ENCODE results near the gene PTGDS.

PTGDS gene

DNA sequence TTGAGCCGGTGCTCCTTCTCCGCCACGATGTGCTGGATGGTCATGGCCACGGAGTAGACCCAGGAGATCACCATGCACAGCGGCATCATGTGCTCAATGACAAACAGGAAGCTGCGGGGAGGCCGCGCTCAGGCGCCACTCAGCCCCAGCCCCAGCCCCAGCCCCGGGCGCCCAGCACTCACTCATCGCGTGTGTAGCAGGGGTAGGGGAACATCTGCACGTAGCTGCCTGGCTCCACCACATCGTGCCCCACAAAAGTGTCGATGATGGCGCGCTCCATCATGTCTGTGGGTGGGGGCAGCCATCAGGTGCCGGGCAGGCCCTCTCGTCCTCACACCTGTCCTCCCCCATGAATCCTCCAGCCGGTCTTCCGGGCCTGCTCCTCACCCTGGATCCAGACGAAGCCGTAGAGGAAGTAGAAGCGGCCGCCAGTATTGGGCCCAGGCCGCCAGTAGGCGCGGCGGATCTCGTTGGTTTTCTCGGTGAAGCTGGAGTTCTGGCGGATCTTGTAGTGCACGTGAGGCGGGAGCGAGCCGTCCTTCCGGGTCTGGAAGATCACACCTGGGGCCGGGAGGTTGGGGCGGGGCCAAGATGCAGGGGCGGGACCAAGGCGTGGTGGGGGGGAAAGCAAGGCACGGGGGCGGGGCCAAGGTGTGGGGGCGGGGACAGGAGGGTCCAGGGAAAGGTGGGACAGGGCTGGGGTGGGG lies 40.6 kb downstream of the PTGDS start:
- no peak overlapping the region for H3K4me3 ChIP-seq (ENCODE audit: low read depth, low read length)
- no peak overlapping the region for H3K4ac ChIP-seq (ENCODE audit: low read depth, low read length)
- H4K8ac ChIP-seq (ENCODE audit: low read depth, low read length): no peak overlapping the region
- no peak overlapping the region for H3K18ac ChIP-seq (ENCODE audit: low read length)
- no peaks in the 10 kb centered on the region for H3K27me3 ChIP-seq (ENCODE audit: insufficient read depth, low read length)
- no peaks in the 10 kb centered on the region for H3K79me1 ChIP-seq (ENCODE audit: low read length)
- no peak overlapping the region for H3K23ac ChIP-seq (ENCODE audit: low read length)
- no peak overlapping the region for H2BK120ac ChIP-seq (ENCODE audit: insufficient read depth, low read length, poor library complexity)
- no peak for DNase-seq
- no peak overlapping the region for H3K14ac ChIP-seq (ENCODE audit: low read length)
- no peaks in the 10 kb centered on the region for H3K4me1 ChIP-seq (ENCODE audit: control insufficient read depth in 1 of 2, insufficient read depth in 2 of 2, low read length in 2 of 2)
- WGBS (ENCODE audit: extremely low coverage, insufficient coverage, insufficient read length): no CpG with 5 or more reads among the region's 45 CpGs
- H2AFZ ChIP-seq (ENCODE audit: insufficient read depth, low read length, poor library complexity): no peak overlapping the region
- H2AK5ac ChIP-seq (ENCODE audit: low read length): no peak overlapping the region
- H2BK12ac ChIP-seq (ENCODE audit: low read length): no peak overlapping the region
- H3K9ac ChIP-seq (ENCODE audit: low read length): no peak overlapping the region
- peaks cover 24% of the 10 kb centered on the region for H3K9me3 ChIP-seq (ENCODE audit: insufficient read depth, low read depth, low read length)
- H2BK5ac ChIP-seq (ENCODE audit: low read depth, low read length, poor library complexity): no peak overlapping the region
- no peaks in the 10 kb centered on the region for H3K36me3 ChIP-seq (ENCODE audit: control insufficient read depth in 1 of 2, insufficient read depth in 2 of 2, low read length in 2 of 2)
- no peak overlapping the region for H3K27ac ChIP-seq (ENCODE audit: low read depth, low read length)
- no peak overlapping the region for H3K4me2 ChIP-seq (ENCODE audit: low read length)
- H4K12ac ChIP-seq (ENCODE audit: low read depth, low read length): no peak overlapping the region
- no peak overlapping the region for H4K91ac ChIP-seq (ENCODE audit: low read depth, low read length)
- no peaks in the 10 kb centered on the region for H3K79me2 ChIP-seq (ENCODE audit: control insufficient read depth, insufficient read depth, low read length, poor library complexity)

DNA sequence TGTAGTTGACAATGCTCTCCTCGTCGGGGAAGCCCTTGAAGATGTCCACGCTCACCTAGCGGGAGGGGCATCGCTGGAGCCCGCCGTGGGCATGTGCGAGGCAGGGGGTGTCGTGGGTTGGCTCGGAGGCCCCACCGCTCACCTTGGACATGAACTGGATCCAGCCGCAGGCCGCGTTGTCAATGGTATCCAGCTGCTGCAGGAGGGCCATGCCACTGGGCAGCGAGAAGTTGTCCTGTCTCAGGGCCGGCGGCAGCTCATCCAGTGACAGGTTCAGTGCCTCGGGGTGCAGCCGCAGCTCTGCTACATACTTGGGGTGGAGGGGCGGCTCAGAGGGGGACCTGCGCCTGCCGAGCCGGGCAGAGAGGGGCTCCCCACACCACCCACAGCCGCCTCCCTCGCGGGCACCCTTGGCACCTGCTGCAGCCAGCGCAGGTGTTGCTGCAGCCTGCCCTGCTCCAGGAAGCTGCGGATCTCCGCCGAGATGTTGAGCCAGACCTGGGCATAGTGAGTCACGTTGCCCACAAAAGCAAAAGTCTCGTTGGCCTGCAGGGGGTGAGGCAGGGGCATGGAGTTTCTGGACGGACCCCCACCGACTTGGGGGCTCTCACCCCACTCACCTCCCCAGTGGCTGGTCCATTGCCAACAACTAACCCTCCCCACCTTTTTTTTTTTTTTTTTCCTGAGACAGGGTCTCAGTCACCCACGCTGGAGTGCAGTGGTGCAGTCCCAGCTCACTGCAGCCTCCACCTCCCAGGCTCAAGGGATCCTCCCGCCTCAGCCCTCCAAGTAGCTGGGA lies 41.7 kb downstream of the PTGDS start:
- no peak overlapping the region for H3K4me2 ChIP-seq (ENCODE audit: low read length)
- H3K79me2 ChIP-seq (ENCODE audit: control insufficient read depth, insufficient read depth, low read length, poor library complexity): no peaks in the 10 kb centered on the region
- H3K79me1 ChIP-seq (ENCODE audit: low read length): no peaks in the 10 kb centered on the region
- no peak for DNase-seq
- H2BK5ac ChIP-seq (ENCODE audit: low read depth, low read length, poor library complexity): no peak overlapping the region
- no peak overlapping the region for H4K8ac ChIP-seq (ENCODE audit: low read depth, low read length)
- H3K4ac ChIP-seq (ENCODE audit: low read depth, low read length): no peak overlapping the region
- no peak overlapping the region for H3K9ac ChIP-seq (ENCODE audit: low read length)
- peaks cover 22% of the 10 kb centered on the region for H3K9me3 ChIP-seq (ENCODE audit: insufficient read depth, low read depth, low read length)
- H3K4me3 ChIP-seq (ENCODE audit: low read depth, low read length): no peak overlapping the region
- H2BK120ac ChIP-seq (ENCODE audit: insufficient read depth, low read length, poor library complexity): no peak overlapping the region
- no CpG with 5 or more reads among the region's 36 CpGs for WGBS (ENCODE audit: extremely low coverage, insufficient coverage, insufficient read length)
- no peak overlapping the region for H3K14ac ChIP-seq (ENCODE audit: low read length)
- H2AFZ ChIP-seq (ENCODE audit: insufficient read depth, low read length, poor library complexity): no peak overlapping the region
- H4K91ac ChIP-seq (ENCODE audit: low read depth, low read length): no peak overlapping the region
- H3K36me3 ChIP-seq (ENCODE audit: control insufficient read depth in 1 of 2, insufficient read depth in 2 of 2, low read length in 2 of 2): no peaks in the 10 kb centered on the region
- no peak overlapping the region for H4K12ac ChIP-seq (ENCODE audit: low read depth, low read length)
- H3K18ac ChIP-seq (ENCODE audit: low read length): no peak overlapping the region
- no peak overlapping the region for H3K27ac ChIP-seq (ENCODE audit: low read depth, low read length)
- no peak overlapping the region for H3K23ac ChIP-seq (ENCODE audit: low read length)
- H3K4me1 ChIP-seq (ENCODE audit: control insufficient read depth in 1 of 2, insufficient read depth in 2 of 2, low read length in 2 of 2): no peaks in the 10 kb centered on the region
- no peaks in the 10 kb centered on the region for H3K27me3 ChIP-seq (ENCODE audit: insufficient read depth, low read length)
- no peak overlapping the region for H2AK5ac ChIP-seq (ENCODE audit: low read length)
- H2BK12ac ChIP-seq (ENCODE audit: low read length): no peak overlapping the region

- no peak overlapping the region for H3K4ac ChIP-seq (ENCODE audit: low read depth, low read length)
- no peaks in the 10 kb centered on the region for H3K79me1 ChIP-seq (ENCODE audit: low read length)
- no peak overlapping the region for H2AK5ac ChIP-seq (ENCODE audit: low read length)
- H3K9me3 ChIP-seq (ENCODE audit: insufficient read depth, low read depth, low read length): peaks cover 21% of the 10 kb centered on the region
- no peaks in the 10 kb centered on the region for H3K36me3 ChIP-seq (ENCODE audit: control insufficient read depth in 1 of 2, insufficient read depth in 2 of 2, low read length in 2 of 2)
- no peaks in the 10 kb centered on the region for H3K79me2 ChIP-seq (ENCODE audit: control insufficient read depth, insufficient read depth, low read length, poor library complexity)
- no peak overlapping the region for H3K18ac ChIP-seq (ENCODE audit: low read length)
- H4K12ac ChIP-seq (ENCODE audit: low read depth, low read length): no peak overlapping the region
- H3K27me3 ChIP-seq (ENCODE audit: insufficient read depth, low read length): no peaks in the 10 kb centered on the region
- DNase-seq: no peak
- no peaks in the 10 kb centered on the region for H3K4me1 ChIP-seq (ENCODE audit: control insufficient read depth in 1 of 2, insufficient read depth in 2 of 2, low read length in 2 of 2)
- no peak overlapping the region for H4K91ac ChIP-seq (ENCODE audit: low read depth, low read length)
- H3K23ac ChIP-seq (ENCODE audit: low read length): no peak overlapping the region
- WGBS (ENCODE audit: extremely low coverage, insufficient coverage, insufficient read length): no CpG with 5 or more reads among the region's 34 CpGs
- no peak overlapping the region for H4K8ac ChIP-seq (ENCODE audit: low read depth, low read length)
- no peak overlapping the region for H3K4me2 ChIP-seq (ENCODE audit: low read length)
- no peak overlapping the region for H3K4me3 ChIP-seq (ENCODE audit: low read depth, low read length)
- no peak overlapping the region for H2BK5ac ChIP-seq (ENCODE audit: low read depth, low read length, poor library complexity)
- no peak overlapping the region for H2AFZ ChIP-seq (ENCODE audit: insufficient read depth, low read length, poor library complexity)
- H3K14ac ChIP-seq (ENCODE audit: low read length): no peak overlapping the region
- H2BK12ac ChIP-seq (ENCODE audit: low read length): no peak overlapping the region
- no peak overlapping the region for H3K27ac ChIP-seq (ENCODE audit: low read depth, low read length)
- H3K9ac ChIP-seq (ENCODE audit: low read length): no peak overlapping the region
- no peak overlapping the region for H2BK120ac ChIP-seq (ENCODE audit: insufficient read depth, low read length, poor library complexity)
These were observed 42.8 kb downstream of the PTGDS start for GRCh38 chr9:137019891-137020683.

GRCh38 chr9:137020771-137021567 lies 43.7 kb downstream of the PTGDS start:
- no peaks in the 10 kb centered on the region for H3K27me3 ChIP-seq (ENCODE audit: insufficient read depth, low read length)
- H2BK12ac ChIP-seq (ENCODE audit: low read length): no peak overlapping the region
- no peak overlapping the region for H4K8ac ChIP-seq (ENCODE audit: low read depth, low read length)
- no peak overlapping the region for H2BK120ac ChIP-seq (ENCODE audit: insufficient read depth, low read length, poor library complexity)
- peaks cover 15% of the 10 kb centered on the region for H3K9me3 ChIP-seq (ENCODE audit: insufficient read depth, low read depth, low read length)
- H3K18ac ChIP-seq (ENCODE audit: low read length): no peak overlapping the region
- H3K79me2 ChIP-seq (ENCODE audit: control insufficient read depth, insufficient read depth, low read length, poor library complexity): no peaks in the 10 kb centered on the region
- no peak overlapping the region for H3K27ac ChIP-seq (ENCODE audit: low read depth, low read length)
- no peak overlapping the region for H3K9ac ChIP-seq (ENCODE audit: low read length)
- H3K36me3 ChIP-seq (ENCODE audit: control insufficient read depth in 1 of 2, insufficient read depth in 2 of 2, low read length in 2 of 2): no peaks in the 10 kb centered on the region
- H3K14ac ChIP-seq (ENCODE audit: low read length): no peak overlapping the region
- H4K12ac ChIP-seq (ENCODE audit: low read depth, low read length): no peak overlapping the region
- WGBS (ENCODE audit: extremely low coverage, insufficient coverage, insufficient read length): no CpG with 5 or more reads among the region's 32 CpGs
- H3K23ac ChIP-seq (ENCODE audit: low read length): no peak overlapping the region
- H2AK5ac ChIP-seq (ENCODE audit: low read length): no peak overlapping the region
- DNase-seq: no peak
- no peak overlapping the region for H2BK5ac ChIP-seq (ENCODE audit: low read depth, low read length, poor library complexity)
- no peak overlapping the region for H3K4ac ChIP-seq (ENCODE audit: low read depth, low read length)
- H4K91ac ChIP-seq (ENCODE audit: low read depth, low read length): no peak overlapping the region
- H2AFZ ChIP-seq (ENCODE audit: insufficient read depth, low read length, poor library complexity): no peak overlapping the region
- no peaks in the 10 kb centered on the region for H3K4me1 ChIP-seq (ENCODE audit: control insufficient read depth in 1 of 2, insufficient read depth in 2 of 2, low read length in 2 of 2)
- no peaks in the 10 kb centered on the region for H3K79me1 ChIP-seq (ENCODE audit: low read length)
- H3K4me2 ChIP-seq (ENCODE audit: low read length): no peak overlapping the region
- no peak overlapping the region for H3K4me3 ChIP-seq (ENCODE audit: low read depth, low read length)
